Hepatocyte (in vitro differentiated cells): ENCODE results near the gene CCL4L2.

ENCODE experiments used
- EZH2phosphoT487 ChIP-seq: fragments of 200-600 bp; sonication (generic); IDR thresholded peaks from one replicate; pipeline ENCODE4 v1.6.1; 2018; ENCODE audit warnings: antibody characterized with exemption, mild to moderate bottlenecking, low read depth, moderate library complexity; ENCODE audit not compliant: unreplicated experiment, severe bottlenecking
- TF ChIP-seq, protein P1 (sequence below): fragments of 200-600 bp; sonication (generic); IDR thresholded peaks from 2 replicates; pipeline ENCODE4 v1.5.1; 2016; ENCODE audit warnings: antibody characterized with exemption, mild to moderate bottlenecking; ENCODE audit not compliant: poor library complexity

DNA sequence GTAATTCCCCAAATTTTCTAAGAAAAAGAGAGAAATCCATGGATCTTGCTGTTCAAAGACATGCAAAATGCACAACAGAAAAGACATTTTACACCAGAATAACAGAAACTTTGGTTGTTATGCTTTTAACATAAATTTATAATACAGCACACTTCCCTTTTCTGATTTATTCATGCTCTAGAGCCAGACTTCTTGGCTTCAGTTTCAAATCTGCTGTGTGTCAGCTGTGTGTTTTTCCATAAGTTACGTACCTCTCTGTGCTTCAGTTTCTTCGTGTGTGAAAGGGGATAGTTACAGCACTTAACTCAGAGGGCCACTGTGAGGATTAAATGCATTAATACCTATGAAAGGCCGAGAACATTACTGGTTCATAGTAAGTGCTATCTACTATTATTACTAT is 7.5 kb upstream of the CCL4L2 start:
- TF ChIP-seq, protein P1, sequence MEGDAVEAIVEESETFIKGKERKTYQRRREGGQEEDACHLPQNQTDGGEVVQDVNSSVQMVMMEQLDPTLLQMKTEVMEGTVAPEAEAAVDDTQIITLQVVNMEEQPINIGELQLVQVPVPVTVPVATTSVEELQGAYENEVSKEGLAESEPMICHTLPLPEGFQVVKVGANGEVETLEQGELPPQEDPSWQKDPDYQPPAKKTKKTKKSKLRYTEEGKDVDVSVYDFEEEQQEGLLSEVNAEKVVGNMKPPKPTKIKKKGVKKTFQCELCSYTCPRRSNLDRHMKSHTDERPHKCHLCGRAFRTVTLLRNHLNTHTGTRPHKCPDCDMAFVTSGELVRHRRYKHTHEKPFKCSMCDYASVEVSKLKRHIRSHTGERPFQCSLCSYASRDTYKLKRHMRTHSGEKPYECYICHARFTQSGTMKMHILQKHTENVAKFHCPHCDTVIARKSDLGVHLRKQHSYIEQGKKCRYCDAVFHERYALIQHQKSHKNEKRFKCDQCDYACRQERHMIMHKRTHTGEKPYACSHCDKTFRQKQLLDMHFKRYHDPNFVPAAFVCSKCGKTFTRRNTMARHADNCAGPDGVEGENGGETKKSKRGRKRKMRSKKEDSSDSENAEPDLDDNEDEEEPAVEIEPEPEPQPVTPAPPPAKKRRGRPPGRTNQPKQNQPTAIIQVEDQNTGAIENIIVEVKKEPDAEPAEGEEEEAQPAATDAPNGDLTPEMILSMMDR: no peak
- TF ChIP-seq EZH2phosphoT487: no peak
